ENCODE data around the gene FRMD1.

DNA sequence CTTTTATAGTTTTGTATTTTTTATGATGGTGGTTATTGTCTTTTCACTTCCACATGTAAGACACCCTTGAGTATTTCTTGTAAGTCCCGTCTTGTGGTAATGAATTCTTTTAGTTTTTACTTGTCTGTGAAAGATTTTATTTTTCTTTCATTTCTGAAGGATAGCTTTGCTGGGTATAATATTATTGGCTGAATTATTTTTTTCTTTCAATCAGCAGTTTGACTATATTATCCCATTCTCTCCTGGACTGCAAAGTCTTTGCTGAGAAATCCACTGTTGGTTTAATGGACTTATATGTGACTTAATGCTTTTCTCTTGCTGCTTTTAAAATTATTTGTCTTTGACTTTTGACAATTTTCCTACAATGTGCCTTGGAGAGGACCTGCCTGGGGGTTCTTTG lies 67.7 kb downstream of the FRMD1 start:
- TF ChIP-seq, protein P1, sequence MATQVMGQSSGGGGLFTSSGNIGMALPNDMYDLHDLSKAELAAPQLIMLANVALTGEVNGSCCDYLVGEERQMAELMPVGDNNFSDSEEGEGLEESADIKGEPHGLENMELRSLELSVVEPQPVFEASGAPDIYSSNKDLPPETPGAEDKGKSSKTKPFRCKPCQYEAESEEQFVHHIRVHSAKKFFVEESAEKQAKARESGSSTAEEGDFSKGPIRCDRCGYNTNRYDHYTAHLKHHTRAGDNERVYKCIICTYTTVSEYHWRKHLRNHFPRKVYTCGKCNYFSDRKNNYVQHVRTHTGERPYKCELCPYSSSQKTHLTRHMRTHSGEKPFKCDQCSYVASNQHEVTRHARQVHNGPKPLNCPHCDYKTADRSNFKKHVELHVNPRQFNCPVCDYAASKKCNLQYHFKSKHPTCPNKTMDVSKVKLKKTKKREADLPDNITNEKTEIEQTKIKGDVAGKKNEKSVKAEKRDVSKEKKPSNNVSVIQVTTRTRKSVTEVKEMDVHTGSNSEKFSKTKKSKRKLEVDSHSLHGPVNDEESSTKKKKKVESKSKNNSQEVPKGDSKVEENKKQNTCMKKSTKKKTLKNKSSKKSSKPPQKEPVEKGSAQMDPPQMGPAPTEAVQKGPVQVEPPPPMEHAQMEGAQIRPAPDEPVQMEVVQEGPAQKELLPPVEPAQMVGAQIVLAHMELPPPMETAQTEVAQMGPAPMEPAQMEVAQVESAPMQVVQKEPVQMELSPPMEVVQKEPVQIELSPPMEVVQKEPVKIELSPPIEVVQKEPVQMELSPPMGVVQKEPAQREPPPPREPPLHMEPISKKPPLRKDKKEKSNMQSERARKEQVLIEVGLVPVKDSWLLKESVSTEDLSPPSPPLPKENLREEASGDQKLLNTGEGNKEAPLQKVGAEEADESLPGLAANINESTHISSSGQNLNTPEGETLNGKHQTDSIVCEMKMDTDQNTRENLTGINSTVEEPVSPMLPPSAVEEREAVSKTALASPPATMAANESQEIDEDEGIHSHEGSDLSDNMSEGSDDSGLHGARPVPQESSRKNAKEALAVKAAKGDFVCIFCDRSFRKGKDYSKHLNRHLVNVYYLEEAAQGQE (IDR thresholded peaks at IDR 0.05; ENCODE audit: low read depth): no peak
- TF ChIP-seq CREB1 (IDR thresholded peaks at IDR 0.05; ENCODE audit: low read depth): no peak
- TF ChIP-seq EP300 (IDR thresholded peaks at IDR 0.05; ENCODE audit: borderline replicate concordance): no peak
- no peak for TF ChIP-seq RAD21 (IDR thresholded peaks at IDR 0.05; ENCODE audit: low read depth)
- TF ChIP-seq TAF1 (IDR thresholded peaks at IDR 0.05; ENCODE audit: low read depth): no peak
- TF ChIP-seq FOXM1 (IDR thresholded peaks at IDR 0.05; ENCODE audit: borderline replicate concordance, low read depth): no peak
- TF ChIP-seq, protein P2, sequence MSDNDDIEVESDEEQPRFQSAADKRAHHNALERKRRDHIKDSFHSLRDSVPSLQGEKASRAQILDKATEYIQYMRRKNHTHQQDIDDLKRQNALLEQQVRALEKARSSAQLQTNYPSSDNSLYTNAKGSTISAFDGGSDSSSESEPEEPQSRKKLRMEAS (IDR thresholded peaks at IDR 0.05): no peak
- no peak for TF ChIP-seq EGR1 (IDR thresholded peaks at IDR 0.05)
- TF ChIP-seq TEAD4 (IDR thresholded peaks at IDR 0.05): no peak
- TF ChIP-seq YY1 (IDR thresholded peaks at IDR 0.05; ENCODE audit: low read depth): no peak
- no peak for TF ChIP-seq TCF12 (IDR thresholded peaks at IDR 0.05; ENCODE audit: low read depth)
- no peak for TF ChIP-seq NFIC (IDR thresholded peaks at IDR 0.05)
- no peak for TF ChIP-seq CEBPB (IDR thresholded peaks at IDR 0.05)

All from Ishikawa (cell line).